ENCODE data around the gene PLD3. TPM values are rescaled to one million over a fixed set of nuclear protein-coding genes. Genes with fewer than 3 reads are reported as not detected.

Gene PLD3
- total and polyA plus RNA-seq, 2 donors (not counting 3 experiments of a cell fraction or from before 2014, with no cell fraction given), result 166 to 479 TPM

DNA sequence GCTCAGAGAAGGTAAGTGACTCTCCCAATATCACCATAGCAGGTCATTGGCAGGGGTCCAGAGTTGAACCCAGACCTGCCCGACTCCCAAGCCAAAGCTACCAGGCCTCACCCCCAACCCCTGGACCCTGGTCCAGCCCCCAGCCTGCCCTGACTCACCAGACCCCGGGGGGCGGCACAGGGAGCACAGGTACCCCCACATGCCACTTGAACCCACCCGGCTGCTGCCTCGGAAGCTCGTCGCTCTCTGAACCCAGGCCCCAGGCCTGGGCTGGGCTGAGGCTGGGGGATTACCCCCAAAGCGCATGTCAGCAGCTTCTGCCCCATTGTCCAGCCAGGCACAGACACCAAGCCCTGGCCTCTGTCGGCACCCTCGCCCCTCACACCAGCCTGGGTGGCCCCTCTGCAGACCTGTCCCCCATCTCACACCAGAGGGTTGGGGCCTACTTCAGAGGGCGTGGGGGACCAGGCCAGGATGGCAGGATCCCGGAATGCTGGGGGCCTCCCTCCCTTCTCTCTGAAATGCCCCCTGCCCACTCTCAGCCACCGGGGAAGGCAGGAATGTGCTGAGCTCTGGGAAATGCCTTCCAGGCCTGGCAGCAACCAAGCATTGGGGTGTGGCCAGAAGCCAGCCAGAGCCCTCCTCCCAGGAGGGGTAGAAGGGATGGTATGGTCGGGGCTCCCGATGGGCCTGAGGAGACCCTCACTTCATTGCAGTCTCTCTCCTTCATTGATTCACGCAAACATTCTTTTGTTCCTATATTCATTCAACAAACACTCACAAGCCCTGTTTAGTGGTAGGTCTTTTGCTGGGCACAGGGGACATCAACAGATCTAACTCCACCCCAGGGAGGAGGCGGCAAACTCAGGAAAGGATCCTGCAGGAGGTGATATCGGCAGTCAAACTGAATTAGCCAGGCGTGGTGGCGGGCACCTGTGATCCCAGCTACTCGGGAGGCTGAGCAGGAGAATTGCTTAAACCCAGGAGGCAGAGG, 66.3 kb downstream of the PLD3 start:
- TF ChIP-seq, protein P1, sequence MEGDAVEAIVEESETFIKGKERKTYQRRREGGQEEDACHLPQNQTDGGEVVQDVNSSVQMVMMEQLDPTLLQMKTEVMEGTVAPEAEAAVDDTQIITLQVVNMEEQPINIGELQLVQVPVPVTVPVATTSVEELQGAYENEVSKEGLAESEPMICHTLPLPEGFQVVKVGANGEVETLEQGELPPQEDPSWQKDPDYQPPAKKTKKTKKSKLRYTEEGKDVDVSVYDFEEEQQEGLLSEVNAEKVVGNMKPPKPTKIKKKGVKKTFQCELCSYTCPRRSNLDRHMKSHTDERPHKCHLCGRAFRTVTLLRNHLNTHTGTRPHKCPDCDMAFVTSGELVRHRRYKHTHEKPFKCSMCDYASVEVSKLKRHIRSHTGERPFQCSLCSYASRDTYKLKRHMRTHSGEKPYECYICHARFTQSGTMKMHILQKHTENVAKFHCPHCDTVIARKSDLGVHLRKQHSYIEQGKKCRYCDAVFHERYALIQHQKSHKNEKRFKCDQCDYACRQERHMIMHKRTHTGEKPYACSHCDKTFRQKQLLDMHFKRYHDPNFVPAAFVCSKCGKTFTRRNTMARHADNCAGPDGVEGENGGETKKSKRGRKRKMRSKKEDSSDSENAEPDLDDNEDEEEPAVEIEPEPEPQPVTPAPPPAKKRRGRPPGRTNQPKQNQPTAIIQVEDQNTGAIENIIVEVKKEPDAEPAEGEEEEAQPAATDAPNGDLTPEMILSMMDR (IDR thresholded peaks at IDR 0.05; ENCODE audit: extremely low read depth in 1 of 2, insufficient read depth in 1 of 2, low read depth in 1 of 2, low read length in 2 of 2), result no peak
- TF ChIP-seq FOS (IDR thresholded peaks at IDR 0.05; ENCODE audit: borderline replicate concordance, insufficient read depth, low read length) (no peak), MYC (IDR thresholded peaks at IDR 0.05; ENCODE audit: low read depth, low read length) (no peak), GATA2 (IDR thresholded peaks at IDR 0.05; ENCODE audit: insufficient read depth, insufficient read length, low read depth, low read length) (no peak), EZH2 (IDR thresholded peaks at IDR 0.05; ENCODE audit: borderline replicate concordance, low read depth, low read length, severe bottlenecking) (no peak), JUN (IDR thresholded peaks at IDR 0.05; ENCODE audit: borderline replicate concordance, insufficient read depth, insufficient read length, low read depth) (no peak), POLR2A (IDR thresholded peaks at IDR 0.05; ENCODE audit: low read depth, low read length) (no peak), POLR2AphosphoS5 (IDR thresholded peaks at IDR 0.05; ENCODE audit: insufficient read depth, low read depth, low read length) (no peak)
- TF ChIP-seq, protein P2, sequence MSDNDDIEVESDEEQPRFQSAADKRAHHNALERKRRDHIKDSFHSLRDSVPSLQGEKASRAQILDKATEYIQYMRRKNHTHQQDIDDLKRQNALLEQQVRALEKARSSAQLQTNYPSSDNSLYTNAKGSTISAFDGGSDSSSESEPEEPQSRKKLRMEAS (IDR thresholded peaks at IDR 0.05; ENCODE audit: insufficient read depth, insufficient read length), result no peak
- no peaks in the 10 kb centered on the region for H3K27me3 ChIP-seq (ENCODE audit: control insufficient read depth in 2 of 2, insufficient read depth in 2 of 2, low read length in 2 of 2)
- dilution Hi-C loops (cut with MboI; ENCODE audit: extremely low pct_ligation_motif_present, low sequenced_read_pairs) (no loop called here), intact Hi-C loops (cut with micrococcal nuclease) (no loop called here)
- ChIA-PET CTCF (interaction anchor here (0.6 to 1.8 kb wide), 3 partner anchors 15 to 220 kb away, joined by 4 to 5 read pairs (median 4); no protein-coding TSS in a partner anchor), POLR2A (no interaction called here)
- H3K4me1 ChIP-seq (ENCODE audit: control insufficient read depth, extremely low read depth, insufficient read depth, low read length), result peaks cover 11% of the 10 kb centered on the region
- no peaks in the 10 kb centered on the region for H3K79me2 ChIP-seq (ENCODE audit: control insufficient read depth, insufficient read depth, low read length)
- H3K4me3 ChIP-seq (replicated peaks in 1 of 3; ENCODE audit: insufficient read depth in 1 of 3, low read depth in 1 of 3, low read length in 3 of 3), result no peak overlapping the region
- FAIRE-seq (no peak), DNase-seq (ENCODE audit: low read depth, low spot score) (no peak)
- H3K27ac ChIP-seq (ENCODE audit: insufficient read depth, low read depth, low read length), result no peak overlapping the region
- H3K9me1 ChIP-seq (replicated peaks; ENCODE audit: control insufficient read depth, extremely low read depth, insufficient read depth, low read length), result no peaks in the 10 kb centered on the region
- no peak overlapping the region for H3K9ac ChIP-seq (replicated peaks; ENCODE audit: extremely low read depth, insufficient read depth, low read length)
- H3K9me3 ChIP-seq (replicated peaks; ENCODE audit: control insufficient read depth, insufficient read depth, low read length), result no peaks in the 10 kb centered on the region
- no peak overlapping the region for H2AFZ ChIP-seq (ENCODE audit: low read depth, low read length)
- no peak overlapping the region for H3K4me2 ChIP-seq (ENCODE audit: insufficient read depth, low read length)
- no peaks in the 10 kb centered on the region for H3K36me3 ChIP-seq (ENCODE audit: control insufficient read depth in 2 of 2, extremely low read depth in 1 of 2, insufficient read depth in 2 of 2, low read length in 2 of 2)
- H4K20me1 ChIP-seq (replicated peaks; ENCODE audit: control insufficient read depth, extremely low read depth, insufficient read depth, low read length), result no peaks in the 10 kb centered on the region
- BruUV-seq (replicated peaks), result no TSS peak

Measured in endothelial cell of umbilical vein (primary cell).